Kidney tubule cell (primary cell): ENCODE results near the gene TSNAX.
A peak's percentile ranks its signal among the peaks of the same experiment; 100 is the strongest.

ENCODE experiments used
- DNase-seq: peaks from one replicate; pipeline ENCODE4 v3.0.0-alpha.2; 2018; ENCODE audit warnings: low spot score

Gene TSNAX

GRCh38 chr1:231601824-231602672 lies 73.6 kb downstream of the TSNAX start:
- no peak for DNase-seq

- DNase-seq: no peak
Measured at GRCh38 chr1:231602673-231602984, 74.2 kb downstream of the TSNAX start.

- DNase-seq: peak; percentile 66
Measured at GRCh38 chr1:231603598-231604275, 75.3 kb downstream of the TSNAX start.

- DNase-seq: no peak
Measured at GRCh38 chr1:231604276-231604621, 75.8 kb downstream of the TSNAX start.

GRCh38 chr1:231605149-231606100 lies 77.0 kb downstream of the TSNAX start:
- DNase-seq: no peak

GRCh38 chr1:231606712-231607111 lies 78.2 kb downstream of the TSNAX start:
- DNase-seq: peak; percentile 35

- DNase-seq: no peak
Measured at GRCh38 chr1:231610388-231610787, 81.9 kb downstream of the TSNAX start.

GRCh38 chr1:231611111-231611510 lies 82.6 kb downstream of the TSNAX start:
- DNase-seq: no peak

GRCh38 chr1:231611851-231612250 lies 83.4 kb downstream of the TSNAX start:
- DNase-seq: no peak

- no peak for DNase-seq
Measured at GRCh38 chr1:231612393-231613089, 84.1 kb downstream of the TSNAX start.

GRCh38 chr1:231613419-231614349 lies 85.2 kb downstream of the TSNAX start:
- no peak for DNase-seq
